Stimulated activated CD4-positive, alpha-beta T cell treated with anti-CD3 and anti-CD28 coated beads, Interleukin-1b, Interleukin-23, amount 100 ng/mL, for 48 hours (primary cell): Measurements from ENCODE around the gene MATR3.
"Not testable (repeated sequence)": the region's sequence is repeated elsewhere in the genome, so short reads cannot be mapped to it uniquely, and the experiment has no call there.

ENCODE experiments used
- DNase-seq: peaks from one replicate; pipeline ENCODE4 v3.0.0-alpha.2; 2020

MATR3 gene

GRCh38 chr5:139297439-139298133, 4.0 kb downstream of the MATR3 start:
- DNase-seq, result no peak

GRCh38 chr5:139298242-139298641, 4.7 kb downstream of the MATR3 start:
- DNase-seq, result no peak

GRCh38 chr5:139299486-139299885, 5.9 kb downstream of the MATR3 start:
- no peak for DNase-seq

GRCh38 chr5:139301808-139302499, 8.4 kb downstream of the MATR3 start:
- DNase-seq, result no peak

GRCh38 chr5:139304391-139305324, 11.1 kb downstream of the MATR3 start:
- no peak for DNase-seq

GRCh38 chr5:139306197-139306596, 12.7 kb downstream of the MATR3 start:
- DNase-seq, result no peak

- DNase-seq, result no peak
Measured at GRCh38 chr5:139306628-139307379, 13.3 kb downstream of the MATR3 start.

GRCh38 chr5:139308797-139309196, 15.3 kb downstream of the MATR3 start:
- no peak for DNase-seq

- not testable (repeated sequence) for DNase-seq
Measured at GRCh38 chr5:139310715-139311186, 17.2 kb downstream of the MATR3 start.

GRCh38 chr5:139312075-139312474, 18.5 kb downstream of the MATR3 start:
- DNase-seq, result no peak

- DNase-seq, result no peak
Measured at GRCh38 chr5:139314276-139314675, 20.7 kb downstream of the MATR3 start.

GRCh38 chr5:139315056-139315615, 21.6 kb downstream of the MATR3 start:
- DNase-seq, result no peak

- DNase-seq, result no peak
Measured at GRCh38 chr5:139335811-139336210, 42.3 kb downstream of the MATR3 start.

- no peak for DNase-seq
Measured at GRCh38 chr5:139340051-139340450, 46.5 kb downstream of the MATR3 start.

- DNase-seq, result no peak
Measured at GRCh38 chr5:139341187-139341688, 47.7 kb downstream of the MATR3 start.

GRCh38 chr5:139341689-139342422, 48.3 kb downstream of the MATR3 start, which contains the start of gene PAIP2:
Gene PAIP2, plus strand, starts transcription at chr5:139341854. Its CDS starts 21,931 bp downstream, at chr5:139363785.
- peak; percentile 97 for DNase-seq

- no peak for DNase-seq
Measured at GRCh38 chr5:139342423-139342723, 48.8 kb downstream of the MATR3 start.

- DNase-seq, result no peak
Measured at GRCh38 chr5:139343476-139343875, 49.9 kb downstream of the MATR3 start.

- no peak for DNase-seq
Measured at GRCh38 chr5:139344177-139344576, 50.6 kb downstream of the MATR3 start.

- not testable (repeated sequence) for DNase-seq
Measured at GRCh38 chr5:139345442-139345841, 51.9 kb downstream of the MATR3 start.

- not testable (repeated sequence) for DNase-seq
Measured at GRCh38 chr5:139347863-139348262, 54.3 kb downstream of the MATR3 start.
